GM13977 (cell line): ENCODE measurements around the gene FCHO1.
A peak's percentile ranks its signal among the peaks of the same experiment; 100 is the strongest.

Experiments
- DNase-seq: peaks from one replicate; pipeline ENCODE4 v3.0.0; 2012; ENCODE audit warnings: low spot score
- in situ Hi-C: fragments of 300-500 bp; cut with MboI; formaldehyde crosslinking; loops from one replicate; pipeline ENCODE4 v1.12.0; 2022; ENCODE audit warnings: low sequenced_read_pairs, low pct_unique_long_range_greater_than_20kb, mixed read lengths, inconsistent platforms; ENCODE audit not compliant: unreplicated experiment
- TF ChIP-seq, protein P1 (sequence below): IDR thresholded peaks from 2 replicates; pipeline ENCODE4 v1.5.1; 2012; ENCODE audit warnings: mild to moderate bottlenecking, control low read depth; ENCODE audit not compliant: insufficient read depth; ENCODE audit errors: extremely low read depth, missing control alignments

Gene FCHO1

GRCh38 chr19:17802137-17802858, 51.0 kb downstream of the FCHO1 start:
- in situ Hi-C loops = no loop called here
- no peak for DNase-seq

DNA sequence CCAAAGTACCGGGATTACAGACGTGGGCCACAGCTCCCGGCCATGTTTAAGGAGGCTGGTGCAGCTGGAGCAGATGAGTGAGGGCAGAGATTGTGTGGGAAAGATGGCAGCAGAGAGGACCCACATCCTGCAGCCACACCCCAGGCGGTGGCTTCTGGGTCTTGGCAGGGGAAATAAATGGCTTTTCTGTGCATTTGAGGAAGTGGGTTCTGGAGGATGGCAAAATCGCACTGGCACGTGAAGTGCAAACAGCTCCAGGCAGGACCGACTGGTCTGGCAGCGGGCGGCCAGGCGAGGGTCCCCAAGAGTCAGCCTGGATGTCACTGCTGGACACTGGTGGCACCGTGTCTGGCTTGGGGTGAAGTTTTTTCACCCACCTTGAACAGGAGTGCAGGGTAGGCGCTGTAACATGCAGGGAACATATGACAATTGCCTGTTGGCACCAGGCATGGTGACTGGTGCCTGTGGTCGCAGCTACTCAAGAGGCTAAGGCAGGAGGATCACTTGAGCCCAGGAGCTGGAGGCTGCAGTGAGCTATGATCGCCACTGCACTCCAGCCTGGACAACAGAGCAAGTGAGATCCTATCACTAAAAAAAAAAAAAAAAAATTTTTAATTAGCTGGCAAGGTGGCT, 52.1 kb downstream of the FCHO1 start:
- TF ChIP-seq, protein P1, sequence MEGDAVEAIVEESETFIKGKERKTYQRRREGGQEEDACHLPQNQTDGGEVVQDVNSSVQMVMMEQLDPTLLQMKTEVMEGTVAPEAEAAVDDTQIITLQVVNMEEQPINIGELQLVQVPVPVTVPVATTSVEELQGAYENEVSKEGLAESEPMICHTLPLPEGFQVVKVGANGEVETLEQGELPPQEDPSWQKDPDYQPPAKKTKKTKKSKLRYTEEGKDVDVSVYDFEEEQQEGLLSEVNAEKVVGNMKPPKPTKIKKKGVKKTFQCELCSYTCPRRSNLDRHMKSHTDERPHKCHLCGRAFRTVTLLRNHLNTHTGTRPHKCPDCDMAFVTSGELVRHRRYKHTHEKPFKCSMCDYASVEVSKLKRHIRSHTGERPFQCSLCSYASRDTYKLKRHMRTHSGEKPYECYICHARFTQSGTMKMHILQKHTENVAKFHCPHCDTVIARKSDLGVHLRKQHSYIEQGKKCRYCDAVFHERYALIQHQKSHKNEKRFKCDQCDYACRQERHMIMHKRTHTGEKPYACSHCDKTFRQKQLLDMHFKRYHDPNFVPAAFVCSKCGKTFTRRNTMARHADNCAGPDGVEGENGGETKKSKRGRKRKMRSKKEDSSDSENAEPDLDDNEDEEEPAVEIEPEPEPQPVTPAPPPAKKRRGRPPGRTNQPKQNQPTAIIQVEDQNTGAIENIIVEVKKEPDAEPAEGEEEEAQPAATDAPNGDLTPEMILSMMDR = no peak
- no peak for DNase-seq
- in situ Hi-C loops = no loop called here

More at GRCh38 chr19:17802137-17802858, 51.0 kb downstream of the FCHO1 start:
- TF ChIP-seq, protein P1 = no peak

- in situ Hi-C loops = no loop called here
- DNase-seq = no peak
- TF ChIP-seq, protein P1 = no peak
Observed at GRCh38 chr19:17805427-17805826, 54.1 kb downstream of the FCHO1 start.

GRCh38 chr19:17806945-17807344, 55.7 kb downstream of the FCHO1 start:
- TF ChIP-seq, protein P1 = no peak
- peak; percentile 22 for DNase-seq
- in situ Hi-C loops = no loop called here

DNA sequence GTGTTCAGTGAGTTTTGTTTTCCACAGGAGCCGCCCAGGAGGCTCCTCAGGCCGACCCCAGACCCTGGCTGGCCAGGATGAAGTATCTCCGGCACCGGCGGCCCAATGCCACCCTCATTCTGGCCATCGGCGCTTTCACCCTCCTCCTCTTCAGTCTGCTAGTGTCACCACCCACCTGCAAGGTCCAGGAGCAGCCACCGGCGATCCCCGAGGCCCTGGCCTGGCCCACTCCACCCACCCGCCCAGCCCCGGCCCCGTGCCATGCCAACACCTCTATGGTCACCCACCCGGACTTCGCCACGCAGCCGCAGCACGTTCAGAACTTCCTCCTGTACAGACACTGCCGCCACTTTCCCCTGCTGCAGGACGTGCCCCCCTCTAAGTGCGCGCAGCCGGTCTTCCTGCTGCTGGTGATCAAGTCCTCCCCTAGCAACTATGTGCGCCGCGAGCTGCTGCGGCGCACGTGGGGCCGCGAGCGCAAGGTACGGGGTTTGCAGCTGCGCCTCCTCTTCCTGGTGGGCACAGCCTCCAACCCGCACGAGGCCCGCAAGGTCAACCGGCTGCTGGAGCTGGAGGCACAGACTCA, 56.5 kb downstream of the FCHO1 start:
- TF ChIP-seq, protein P1 = no peak

GRCh38 chr19:17811103-17811502, 59.8 kb downstream of the FCHO1 start:
- in situ Hi-C loops = no loop called here
- TF ChIP-seq, protein P1 = no peak
- no peak for DNase-seq

More for the DNA sequence above, 56.5 kb downstream of the FCHO1 start:
- in situ Hi-C loops = no loop called here
- DNase-seq = peak; percentile 34
